ENCODE results near the gene MDM2. TPM values are rescaled to one million over a fixed set of nuclear protein-coding genes. Genes with fewer than 3 reads are reported as not detected.

Gene MDM2
- total RNA-seq, 2 experiments from 2014 or later = 143 to 318 TPM

DNA sequence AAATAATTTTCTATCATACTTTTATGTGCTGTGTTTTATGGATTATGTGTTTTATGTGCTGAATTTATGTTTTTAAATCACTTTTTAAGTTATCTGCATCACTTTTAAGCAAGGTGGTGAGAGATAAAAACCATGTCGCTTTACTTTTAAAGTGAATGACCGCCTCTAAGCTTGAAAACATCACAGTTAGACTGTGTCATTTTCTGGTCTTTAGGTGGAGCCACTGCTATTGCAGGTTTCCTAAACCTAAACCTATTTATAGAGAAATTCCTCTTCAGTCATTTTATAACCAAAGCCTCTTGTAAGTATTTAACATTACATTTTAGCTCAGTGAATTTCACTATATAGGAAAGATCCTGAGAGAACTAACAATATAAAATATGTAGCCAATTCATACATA lies 21.0 kb upstream of the MDM2 start:
- Histone ChIP-seq H3K27ac (ENCODE audit: low read depth, low read length, poor library complexity, severe bottlenecking) (peak overlapping the region; percentile 77), H3K4me3 (ENCODE audit: low read depth, low read length, poor library complexity, severe bottlenecking) (peak overlapping the region; percentile 7), H3K9me2 (ENCODE audit: insufficient read depth, low read length) (no peaks in the 10 kb centered on the region), H3K9me3 (ENCODE audit: low read length) (no peaks in the 10 kb centered on the region), H4K20me1 (ENCODE audit: insufficient read depth, low read length) (no peaks in the 10 kb centered on the region), H2AFZ (ENCODE audit: low read length) (peak overlapping the region; percentile 65; the same call in 1 of the 2 replicates), H3K79me2 (ENCODE audit: insufficient read depth, low read depth, low read length) (no peaks in the 10 kb centered on the region), H3K36me3 (ENCODE audit: insufficient read depth, low read length) (0 out of 2 replicates have a peak, but pooled peaks cover 3% of the 10 kb centered on the region), H3K4me1 (ENCODE audit: insufficient read depth, low read length, poor library complexity, severe bottlenecking) (peaks cover 78% of the 10 kb centered on the region), H3K4me2 (ENCODE audit: low read length) (peak overlapping the region; percentile 52)
- no peak for DNase-seq (ENCODE audit: low spot score)
- ChIA-PET POLR2A (interaction anchor here (0.7 to 5.2 kb wide), 8 partner anchors 10 to 115 kb away, joined by 3 to 31 read pairs (median 6); partner anchors contain the start of gene MDM2), CTCF (ENCODE audit: unreplicated experiment) (no interaction called here)
- intact Hi-C loops (cut with micrococcal nuclease; ENCODE audit: unreplicated experiment) = loop anchor here (2.0 kb wide), 1 partner anchor 14 kb away; no protein-coding TSS in a partner anchor
- no TSS peak for BruUV-seq (replicated peaks)
- TF ChIP-seq, protein P1, sequence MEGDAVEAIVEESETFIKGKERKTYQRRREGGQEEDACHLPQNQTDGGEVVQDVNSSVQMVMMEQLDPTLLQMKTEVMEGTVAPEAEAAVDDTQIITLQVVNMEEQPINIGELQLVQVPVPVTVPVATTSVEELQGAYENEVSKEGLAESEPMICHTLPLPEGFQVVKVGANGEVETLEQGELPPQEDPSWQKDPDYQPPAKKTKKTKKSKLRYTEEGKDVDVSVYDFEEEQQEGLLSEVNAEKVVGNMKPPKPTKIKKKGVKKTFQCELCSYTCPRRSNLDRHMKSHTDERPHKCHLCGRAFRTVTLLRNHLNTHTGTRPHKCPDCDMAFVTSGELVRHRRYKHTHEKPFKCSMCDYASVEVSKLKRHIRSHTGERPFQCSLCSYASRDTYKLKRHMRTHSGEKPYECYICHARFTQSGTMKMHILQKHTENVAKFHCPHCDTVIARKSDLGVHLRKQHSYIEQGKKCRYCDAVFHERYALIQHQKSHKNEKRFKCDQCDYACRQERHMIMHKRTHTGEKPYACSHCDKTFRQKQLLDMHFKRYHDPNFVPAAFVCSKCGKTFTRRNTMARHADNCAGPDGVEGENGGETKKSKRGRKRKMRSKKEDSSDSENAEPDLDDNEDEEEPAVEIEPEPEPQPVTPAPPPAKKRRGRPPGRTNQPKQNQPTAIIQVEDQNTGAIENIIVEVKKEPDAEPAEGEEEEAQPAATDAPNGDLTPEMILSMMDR (conservative IDR thresholded peaks at IDR 0.05; ENCODE audit: low read length) = peak; percentile 65
- TF ChIP-seq EZH2phosphoT487 (IDR thresholded peaks at IDR 0.05; ENCODE audit: borderline replicate concordance, low read depth, low read length) = no peak

DNA sequence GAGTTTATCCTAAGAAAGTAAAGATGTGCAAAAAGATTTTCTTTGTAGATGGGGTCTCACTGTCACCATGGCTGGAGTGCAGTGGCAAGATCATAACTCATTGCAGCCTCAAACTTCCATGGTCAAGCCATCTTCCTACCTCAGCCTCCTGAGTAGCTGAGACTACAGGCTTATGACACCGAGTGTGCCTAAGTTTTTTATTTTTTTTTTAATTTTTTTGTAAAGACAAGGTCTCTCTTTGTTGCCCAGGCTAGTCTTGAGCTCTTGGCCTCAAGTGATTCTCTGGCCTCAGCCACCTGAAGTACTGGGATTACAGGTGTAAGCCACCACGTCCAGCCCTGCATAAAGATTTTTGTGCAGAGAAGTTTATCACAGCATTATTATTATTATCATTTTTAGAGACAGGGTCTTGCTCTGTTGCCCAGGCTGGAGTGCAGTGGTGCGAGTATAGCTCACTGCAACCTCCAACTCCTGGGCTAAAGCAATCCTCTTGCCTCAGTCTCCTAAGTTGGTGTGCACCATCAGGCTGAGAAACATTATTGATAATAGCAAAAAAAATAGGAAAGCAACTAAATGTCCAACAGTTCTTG lies 19.3 kb upstream of the MDM2 start:
- POLR2A ChIA-PET = interaction anchor here (0.6 to 5.2 kb wide), 6 partner anchors 11 to 1423 kb away, joined by 3 to 31 read pairs (median 16); partner anchors contain the start of gene MDM2
- no peak overlapping the region; the same call in 1 of the 2 replicates for H2AFZ ChIP-seq (ENCODE audit: low read length)
- no peaks in the 10 kb centered on the region for H3K79me2 ChIP-seq (ENCODE audit: insufficient read depth, low read depth, low read length)
- H3K9me2 ChIP-seq (ENCODE audit: insufficient read depth, low read length) = no peaks in the 10 kb centered on the region
- CTCF ChIA-PET (ENCODE audit: unreplicated experiment) = no interaction called here
- no peaks in the 10 kb centered on the region for H4K20me1 ChIP-seq (ENCODE audit: insufficient read depth, low read length)
- intact Hi-C loops (cut with micrococcal nuclease; ENCODE audit: unreplicated experiment) = no loop called here
- BruUV-seq (replicated peaks) = no TSS peak
- H3K27ac ChIP-seq (ENCODE audit: low read depth, low read length, poor library complexity, severe bottlenecking) = peak overlapping the region; percentile 77
- no peak for DNase-seq (ENCODE audit: low spot score)
- no peak overlapping the region for H3K4me3 ChIP-seq (ENCODE audit: low read depth, low read length, poor library complexity, severe bottlenecking)
- H3K4me1 ChIP-seq (ENCODE audit: insufficient read depth, low read length, poor library complexity, severe bottlenecking) = peaks cover 93% of the 10 kb centered on the region
- no peak for TF ChIP-seq EZH2phosphoT487 (IDR thresholded peaks at IDR 0.05; ENCODE audit: borderline replicate concordance, low read depth, low read length)
- TF ChIP-seq, protein P1 (conservative IDR thresholded peaks at IDR 0.05; ENCODE audit: low read length) = no peak
- H3K4me2 ChIP-seq (ENCODE audit: low read length) = 0 out of 2 replicates have a peak overlapping the region, but pooled peaks have one; percentile 3
- no peaks in the 10 kb centered on the region for H3K9me3 ChIP-seq (ENCODE audit: low read length)
- H3K36me3 ChIP-seq (ENCODE audit: insufficient read depth, low read length) = 0 out of 2 replicates have a peak, but pooled peaks cover 1% of the 10 kb centered on the region

All from OCI-LY7 (cell line).